GM23248 (cell line): ENCODE measurements around the gene SDC3.

Experiments
- EZH2 ChIP-seq: fragments of 200-600 bp; sonication (generic); IDR thresholded peaks from 2 replicates; pipeline ENCODE4 v1.6.1; 2018; ENCODE audit warnings: antibody characterized with exemption, mild to moderate bottlenecking; ENCODE audit not compliant: insufficient read depth, poor library complexity, severe bottlenecking
- EZH2phosphoT487 ChIP-seq: fragments of 200-600 bp; sonication (generic); IDR thresholded peaks from 2 replicates; pipeline ENCODE4 v1.6.1; 2018; ENCODE audit warnings: antibody characterized with exemption, moderate library complexity, mild to moderate bottlenecking, low read depth; ENCODE audit not compliant: insufficient read depth

DNA sequence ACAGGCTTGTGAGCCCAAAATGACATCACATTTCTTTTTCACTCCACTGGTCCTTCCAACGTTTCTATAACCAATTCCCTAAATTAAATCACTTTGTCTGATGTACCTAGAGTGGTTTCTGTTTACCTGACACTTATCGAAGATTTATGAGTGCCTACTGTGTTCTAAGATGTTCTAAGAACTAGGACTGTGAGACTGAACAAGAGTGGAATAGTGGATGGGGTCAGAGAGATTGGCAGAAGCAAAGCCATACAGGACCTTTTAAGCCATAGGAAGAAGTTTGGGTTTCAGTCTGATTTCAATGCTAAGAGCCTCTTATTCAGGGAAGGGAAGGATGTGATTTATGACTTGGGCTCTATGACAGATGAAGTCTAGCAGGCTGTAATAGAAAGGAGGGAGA, 78.7 kb downstream of the SDC3 start:
- TF ChIP-seq EZH2phosphoT487 (no peak), EZH2 (no peak)
